B cell (primary cell): ENCODE data around the gene PCDHA1. TPM values are rescaled to one million over a fixed set of nuclear protein-coding genes. Genes with fewer than 3 reads are reported as not detected.

Source experiments
- ATAC-seq: fragments of 200-7000 bp; cut with Tn5 transposase; one replicate; pipeline ENCODE4 v1.10.0; 2021; ENCODE audit warnings: low read depth, mild to moderate bottlenecking, moderate number of reproducible peaks, moderate library complexity
- CTCF ChIA-PET: fragments of 350-600 bp; sonication (Branson Sonifier 250); formaldehyde crosslinking; loops from one replicate; lab custom pipeline; 2021; ENCODE audit warnings: antibody characterized with exemption, inconsistent platforms; lab: Charles Lee
- POLR2A ChIA-PET: fragments of 350-600 bp; sonication (Branson Sonifier 250); formaldehyde crosslinking; loops from one replicate; lab custom pipeline; 2021; ENCODE audit warnings: antibody characterized with exemption; lab: Charles Lee
- DNase-seq: peaks from one replicate; pipeline ENCODE4 v3.0.0; 2013
- H2AFZ ChIP-seq: 2 replicates; pipeline ENCODE4 v1.6.1; 2012; ENCODE audit warnings: mild to moderate bottlenecking, low read depth, low read length; ENCODE audit not compliant: insufficient read depth, poor library complexity, severe bottlenecking
- H3K27ac ChIP-seq, 2 donors: 1 replicate in 1 of 2; 2 replicates in 1 of 2; pipeline ENCODE4 v1.5.1; 2012 to 2013; ENCODE audit warnings: low read length in 2 of 2, mild to moderate bottlenecking in 2 of 2, moderate library complexity in 1 of 2
- H3K27me3 ChIP-seq, 4 experiments: fragments of 200-600 bp in 1 of 4; sonication (generic) in 1 of 4; replicated peaks in 1 of 4; 1 replicate in 2 of 4; 2 replicates in 2 of 4; pipeline versions ENCODE4 v1.6.1 to v1.7.0; 2013 to 2016; ENCODE audit warnings: low read length in 3 of 4, mild to moderate bottlenecking in 2 of 4, mixed read lengths in 1 of 4, moderate library complexity in 1 of 4; ENCODE audit not compliant: insufficient read depth in 4 of 4, control insufficient read depth in 3 of 4; ENCODE audit errors: control extremely low read depth in 1 of 4
- H3K36me3 ChIP-seq, 2 experiments: replicated peaks in 1 of 2; 1 replicate in 1 of 2; 2 replicates in 1 of 2; pipeline versions ENCODE4 v1.6.1 to v1.7.1; 2013; ENCODE audit warnings: low read length in 1 of 2; ENCODE audit not compliant: insufficient read depth in 2 of 2, control insufficient read depth in 1 of 2; ENCODE audit errors: control extremely low read depth in 1 of 2, extremely low read depth in 1 of 2
- H3K4me1 ChIP-seq, 2 donors: fragments of 200-600 bp in 1 of 2; sonication (generic) in 1 of 2; 1 replicate in 1 of 2; 2 replicates in 1 of 2; pipeline versions ENCODE4 v1.5.1 to v1.6.1; 2013 to 2017; ENCODE audit warnings: low read length in 2 of 2; ENCODE audit not compliant: control insufficient read depth in 2 of 2, insufficient read depth in 2 of 2
- H3K4me2 ChIP-seq: replicated peaks from 2 replicates; pipeline ENCODE3; 2012; ENCODE audit warnings: mild to moderate bottlenecking, low read depth, low read length; ENCODE audit not compliant: poor library complexity, severe bottlenecking
- H3K4me3 ChIP-seq, 5 experiments: fragments of 200-600 bp in 1 of 5; sonication (generic) in 1 of 5; 1 replicate in 3 of 5; 2 replicates in 2 of 5; pipeline versions ENCODE4 v1.5.1 to v1.7.0; 2011 to 2016; ENCODE audit warnings: low read length in 4 of 5, mild to moderate bottlenecking in 4 of 5, low read depth in 2 of 5, control low read depth in 1 of 5, moderate library complexity in 1 of 5; ENCODE audit not compliant: insufficient read depth in 1 of 5; ENCODE audit errors: control extremely low read depth in 1 of 5, extremely low read depth in 1 of 5
- H3K79me2 ChIP-seq: fragments of 200-600 bp; sonication (generic); one replicate; pipeline ENCODE4 v1.6.0; 2016; ENCODE audit warnings: low read length; ENCODE audit not compliant: control insufficient read depth, insufficient read depth
- H3K9ac ChIP-seq: fragments of 200-600 bp; sonication (generic); 2 replicates; pipeline ENCODE4 v1.6.1; 2017; ENCODE audit warnings: mild to moderate bottlenecking, low read length, moderate library complexity
- H3K9me3 ChIP-seq, 3 donors: one replicate each; pipeline versions ENCODE4 v1.6.1 to v1.7.1; 2013; ENCODE audit warnings: low read length in 2 of 3; ENCODE audit not compliant: control insufficient read depth in 2 of 3, insufficient read depth in 1 of 3; ENCODE audit errors: control extremely low read depth in 1 of 3
- H4K20me1 ChIP-seq: 2 replicates; pipeline ENCODE4 v1.6.0; 2012; ENCODE audit warnings: mild to moderate bottlenecking, low read length; ENCODE audit not compliant: insufficient read depth, control insufficient read depth, poor library complexity, severe bottlenecking
- H3K27ac Mint-ChIP-seq: one replicate; pipeline ENCODE4 v1.8.0; 2021; ENCODE audit warnings: mixed read lengths
- H3K27me3 Mint-ChIP-seq: one replicate; pipeline ENCODE4 v1.8.0; 2021; ENCODE audit warnings: mixed read lengths
- H3K4me1 Mint-ChIP-seq: one replicate; pipeline ENCODE4 v1.8.0; 2021; ENCODE audit warnings: mixed read lengths
- H3K4me3 Mint-ChIP-seq: one replicate; pipeline ENCODE4 v1.8.0; 2021; ENCODE audit warnings: mixed read lengths
- H3K9me3 Mint-ChIP-seq: one replicate; pipeline ENCODE4 v1.8.0; 2022; ENCODE audit warnings: mixed read lengths; ENCODE audit not compliant: insufficient read depth
- CTCF ChIP-seq: fragments of 200-600 bp; IDR thresholded peaks from one replicate; pipeline ENCODE4 v1.8.0; 2022; ENCODE audit warnings: antibody characterized with exemption, mild to moderate bottlenecking
- EZH2 ChIP-seq: IDR thresholded peaks from 2 replicates; pipeline ENCODE4 v1.6.1; 2012; ENCODE audit warnings: borderline replicate concordance, low read depth, mild to moderate bottlenecking, moderate library complexity, low read length; ENCODE audit not compliant: insufficient read depth, poor library complexity, severe bottlenecking
- WGBS: methylation state at CpG from one replicate; pipeline ENCODE4 v1.1.5; 2013; ENCODE audit warnings: missing lambda C conversion rate; ENCODE audit not compliant: insufficient coverage; 5-methylcytosine and 5-hydroxymethylcytosine counted together
- intact Hi-C: fragments of 100-400 bp; cut with micrococcal nuclease; formaldehyde crosslinking; loops from one replicate; pipeline ENCODE4 v1.10.0; 2022
- polyA plus RNA-seq: library from polyadenylated mRNA; depleted of rRNA; stranded (reverse); fragments of >200 nt; gene quantifications from 2 replicates; pipeline ENCODE4 v1.2.3, GENCODE V29; 2012
- total RNA-seq, 2 donors: library from RNA; stranded (reverse); fragments of 120-200 nt in 1 of 2; gene quantifications; 1 replicate in 1 of 2; 2 replicates in 1 of 2; pipeline versions ENCODE4 v1.2.3 to v1.2.4, GENCODE V29; 2013 to 2022

Gene PCDHA1
- total and polyA plus RNA-seq, 2 donors (not counting 1 experiment from before 2014, with no cell fraction given): not detected

- no peak overlapping the region for H3K4me3 Mint-ChIP-seq
- Histone ChIP-seq H3K36me3 (no peaks in the 10 kb centered on the region), H3K4me1 (peaks cover 0 to 2% of the 10 kb centered on the region in 2 donors), H4K20me1 (no peaks in the 10 kb centered on the region), H2AFZ (no peak overlapping the region), H3K4me2 (no peak overlapping the region), H3K27ac (no peak overlapping the region), H3K9me3 (peaks cover 0 to 14% (median 11%) of the 10 kb centered on the region in 3 donors), H3K27me3 (peaks cover 0 to 6% (median 0%) of the 10 kb centered on the region in 4 experiments), H3K9ac (no peak overlapping the region), H3K4me3 (no peak overlapping the region), H3K79me2 (no peaks in the 10 kb centered on the region)
- peaks cover 13% of the 10 kb centered on the region for H3K27me3 Mint-ChIP-seq
- CTCF ChIA-PET: no interaction called here
- WGBS: no CpG with 5 or more reads among the region's 1 CpG
- TF ChIP-seq EZH2: no peak
- peaks cover 7% of the 10 kb centered on the region for H3K9me3 Mint-ChIP-seq
- intact Hi-C loops: loop anchor here (10.0 kb wide), 1 partner anchor 668 kb away; no protein-coding TSS in a partner anchor
- POLR2A ChIA-PET: no interaction called here
- no peaks in the 10 kb centered on the region for H3K4me1 Mint-ChIP-seq
- no peak for ATAC-seq
- no peak overlapping the region for H3K27ac Mint-ChIP-seq
- no peak for DNase-seq
These were observed 256.6 kb downstream of the PCDHA1 start for GRCh38 chr5:141042555-141042954.

GRCh38 chr5:141050622-141051520 is 264.9 kb downstream of the PCDHA1 start, which contains the start of gene PCDHB1:
Gene PCDHB1, plus strand, starts transcription at chr5:141051374. Its CDS starts 97 bp downstream, at chr5:141051471.
- Histone ChIP-seq H4K20me1 (no peaks in the 10 kb centered on the region), H3K9ac (no peak within 1 kb of the TSS), H3K27ac (no peak within 1 kb of the TSS), H3K9me3 (peaks cover 0 to 21% (median 6%) of the 10 kb centered on the region in 3 donors), H3K79me2 (no peaks in the 10 kb centered on the region), H3K36me3 (no peaks in the 10 kb centered on the region), H3K27me3 (peaks cover 0 to 6% (median 2%) of the 10 kb centered on the region in 4 experiments), H2AFZ (peak within 1 kb of the TSS; percentile 46), H3K4me3 (no peak within 1 kb of the TSS), H3K4me2 (no peak within 1 kb of the TSS), H3K4me1 (peaks cover 0 to 3% of the 10 kb centered on the region in 2 donors)
- WGBS: 42% methylated on average over 14 of the region's 20 CpGs
- POLR2A ChIA-PET: no interaction called here
- H3K4me3 Mint-ChIP-seq: peak within 1 kb of the TSS; percentile 44
- peaks cover 39% of the 10 kb centered on the region for H3K27me3 Mint-ChIP-seq
- CTCF ChIA-PET: no interaction called here
- H3K4me1 Mint-ChIP-seq: peaks cover 3% of the 10 kb centered on the region
- no peak within 1 kb of the TSS for H3K27ac Mint-ChIP-seq
- DNase-seq (peak; percentile 4), ATAC-seq (no peak)
- intact Hi-C loops: no loop called here
- H3K9me3 Mint-ChIP-seq: peaks cover 10% of the 10 kb centered on the region
- TF ChIP-seq CTCF (no peak), EZH2 (no peak)
